GM19455 (cell line): ENCODE results near the gene WDR87.
A peak's percentile ranks its signal among the peaks of the same experiment; 100 is the strongest.

Experiments used
- ATAC-seq: cut with Tn5 transposase; IDR thresholded peaks from one replicate; pipeline ENCODE4 v1.9.1; 2021; ENCODE audit not compliant: unreplicated experiment

Gene WDR87

DNA sequence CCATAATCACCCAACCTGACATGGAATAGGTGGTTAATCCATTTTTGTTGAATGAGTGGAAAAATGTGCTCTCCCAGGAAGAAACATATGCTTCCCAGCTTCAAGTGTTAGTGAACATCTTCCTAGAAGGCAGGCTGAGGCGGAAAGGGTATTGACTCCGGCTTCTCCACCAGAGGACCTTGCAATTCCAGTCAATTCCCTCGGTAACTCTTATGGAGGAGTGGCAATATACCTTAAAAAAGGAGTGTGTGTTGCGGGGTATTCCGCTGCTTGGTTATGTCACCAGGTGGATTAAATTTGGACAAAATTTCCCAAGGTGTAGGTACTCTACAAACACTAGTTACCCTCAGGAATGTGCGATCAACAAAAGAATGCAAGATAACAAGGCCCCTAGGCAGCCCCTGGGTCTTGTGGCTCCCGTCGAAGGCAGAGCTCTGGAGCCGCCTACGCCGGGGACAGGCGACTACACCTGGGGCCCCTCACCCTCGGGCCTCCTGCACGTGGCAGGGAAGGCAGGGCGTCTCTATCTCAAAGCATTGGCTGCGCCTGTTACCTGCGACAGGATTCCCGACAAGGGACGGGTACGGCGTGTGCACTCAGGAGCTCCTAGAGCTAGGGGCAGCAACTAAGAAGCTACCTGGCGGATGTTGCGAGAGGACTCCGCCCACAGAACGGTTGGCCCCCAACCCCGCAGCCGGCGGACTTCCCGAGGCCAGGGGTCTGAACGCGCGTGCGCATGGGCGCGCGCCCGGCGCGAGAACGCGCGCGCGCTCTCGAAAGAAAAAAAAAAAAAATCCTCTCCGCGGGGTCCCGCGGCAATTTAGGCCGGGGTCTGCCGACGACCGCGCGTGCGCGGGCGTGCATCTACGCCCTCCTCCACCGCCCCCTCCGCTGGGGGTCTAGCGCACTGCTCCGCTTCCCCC lies at the start of gene WDR87:
WDR87 (minus strand) TSS at position 649 of the 923 bp plus-strand sequence. CDS start 8,355 bp downstream, outside the sequence.
- ATAC-seq: peak; percentile 28

DNA sequence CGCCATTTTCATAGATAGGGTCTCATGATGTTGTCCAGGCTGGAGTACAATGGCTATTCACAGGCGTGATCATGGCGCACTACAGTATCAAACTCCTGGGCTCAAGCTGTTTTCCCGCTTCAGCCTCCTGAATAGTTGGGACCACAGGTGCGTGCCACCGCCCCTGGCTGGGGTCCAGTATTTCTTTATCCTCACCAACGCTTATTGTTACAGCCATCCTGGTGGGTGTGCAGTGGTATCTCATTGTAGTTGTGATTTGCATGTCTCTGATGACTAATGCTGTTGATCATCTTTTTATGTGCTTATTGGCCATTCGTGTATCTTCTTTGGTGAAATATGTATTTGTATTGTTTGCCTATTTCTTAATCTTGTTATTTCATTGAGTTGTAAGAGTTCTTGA lies 49.6 kb upstream of the WDR87 start:
- ATAC-seq: no peak

DNA sequence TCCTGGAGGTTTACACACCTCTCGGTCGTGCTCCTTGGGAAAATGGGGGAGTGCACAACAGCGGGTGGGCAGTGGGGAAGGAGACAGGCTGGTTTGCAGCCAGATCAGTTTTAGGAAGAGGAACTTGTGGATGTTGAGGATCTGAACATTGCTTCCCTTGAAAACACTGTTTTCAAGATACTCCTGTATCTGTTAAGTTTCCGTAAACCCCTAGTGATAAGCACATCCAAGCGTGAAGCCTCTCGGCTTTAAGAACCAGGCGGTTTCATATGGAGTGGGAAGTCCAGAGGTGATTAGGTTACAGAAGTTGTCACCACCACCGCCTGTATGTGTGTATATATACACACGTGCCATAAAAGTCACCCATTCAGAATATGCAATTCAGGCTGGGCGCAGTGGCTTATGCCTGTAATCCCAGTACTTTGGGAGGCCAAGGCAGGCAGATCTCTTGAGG lies 48.1 kb upstream of the WDR87 start:
- ATAC-seq: no peak

DNA sequence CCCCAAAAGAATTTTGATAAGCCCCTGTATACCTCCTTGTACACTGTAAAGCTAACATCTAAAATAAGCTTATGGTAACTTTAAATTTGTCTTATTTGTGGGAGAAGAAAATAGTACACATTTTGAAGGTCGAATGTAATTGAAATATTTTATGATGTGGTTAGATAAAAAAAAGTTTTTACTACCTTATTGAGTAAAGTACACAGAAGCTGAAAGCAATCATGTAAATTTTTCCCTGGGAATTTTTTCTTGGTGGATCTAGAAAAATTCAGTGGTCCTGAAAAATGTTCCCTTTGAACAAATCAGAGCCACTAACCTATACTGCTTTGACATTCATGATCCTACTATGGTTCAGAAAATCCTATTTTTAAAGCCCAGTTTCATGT lies 47.5 kb upstream of the WDR87 start:
- no peak for ATAC-seq

DNA sequence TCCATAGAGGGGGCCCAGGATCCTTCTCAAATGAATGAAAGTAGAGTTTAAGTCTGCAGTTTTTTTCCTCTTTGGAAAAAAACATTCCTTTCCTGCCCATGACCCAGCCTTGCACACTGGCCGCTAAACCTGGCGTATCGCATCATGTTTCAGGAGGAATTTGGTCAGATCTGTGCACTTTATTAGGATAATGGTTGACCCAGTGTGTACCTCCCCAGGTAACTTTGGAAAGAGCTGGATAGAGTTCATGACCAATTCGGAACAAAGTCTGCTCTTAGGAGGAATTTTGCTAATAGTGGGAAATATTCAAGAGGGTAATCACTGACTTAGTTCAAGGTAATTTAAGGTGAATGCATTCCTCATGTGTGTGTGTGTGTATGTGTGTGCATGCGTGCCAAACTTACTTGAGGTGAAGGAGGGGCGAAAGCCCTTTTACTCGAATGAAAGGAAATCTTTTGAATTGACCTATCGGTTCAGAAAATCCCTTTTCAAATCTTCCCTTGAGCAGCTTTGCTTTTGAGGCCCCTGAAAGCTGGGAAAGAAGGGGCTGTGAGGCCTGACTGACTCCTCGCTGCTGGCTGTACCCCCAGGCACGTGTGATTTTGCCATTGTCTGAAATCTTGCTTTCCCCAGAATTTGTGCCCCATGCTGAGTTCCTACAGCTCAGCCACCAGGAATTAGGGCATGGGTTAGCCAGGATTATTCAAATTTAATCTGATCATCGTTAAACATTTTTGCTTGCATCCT lies 47.0 kb upstream of the WDR87 start:
- ATAC-seq: no peak

DNA sequence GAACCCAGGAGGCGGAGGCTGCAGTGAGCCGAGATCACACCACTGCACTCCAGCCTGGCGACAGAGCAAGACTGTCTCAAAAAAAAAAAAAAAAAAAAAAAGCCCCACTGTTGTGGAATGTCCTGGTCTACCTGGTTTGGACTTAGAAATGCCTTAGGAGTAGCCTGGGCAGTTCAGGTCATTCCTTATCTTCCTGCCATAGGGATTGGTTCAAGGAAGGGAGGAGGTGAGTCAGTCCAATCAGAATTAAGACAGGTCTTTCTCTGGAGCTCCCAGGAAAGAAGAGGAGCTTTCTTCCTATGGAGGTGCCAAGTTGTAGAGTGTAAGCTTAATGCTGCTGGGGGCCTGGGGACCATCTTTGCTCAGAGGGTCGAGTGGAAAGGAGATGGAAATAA lies 45.4 kb upstream of the WDR87 start:
- no peak for ATAC-seq

DNA sequence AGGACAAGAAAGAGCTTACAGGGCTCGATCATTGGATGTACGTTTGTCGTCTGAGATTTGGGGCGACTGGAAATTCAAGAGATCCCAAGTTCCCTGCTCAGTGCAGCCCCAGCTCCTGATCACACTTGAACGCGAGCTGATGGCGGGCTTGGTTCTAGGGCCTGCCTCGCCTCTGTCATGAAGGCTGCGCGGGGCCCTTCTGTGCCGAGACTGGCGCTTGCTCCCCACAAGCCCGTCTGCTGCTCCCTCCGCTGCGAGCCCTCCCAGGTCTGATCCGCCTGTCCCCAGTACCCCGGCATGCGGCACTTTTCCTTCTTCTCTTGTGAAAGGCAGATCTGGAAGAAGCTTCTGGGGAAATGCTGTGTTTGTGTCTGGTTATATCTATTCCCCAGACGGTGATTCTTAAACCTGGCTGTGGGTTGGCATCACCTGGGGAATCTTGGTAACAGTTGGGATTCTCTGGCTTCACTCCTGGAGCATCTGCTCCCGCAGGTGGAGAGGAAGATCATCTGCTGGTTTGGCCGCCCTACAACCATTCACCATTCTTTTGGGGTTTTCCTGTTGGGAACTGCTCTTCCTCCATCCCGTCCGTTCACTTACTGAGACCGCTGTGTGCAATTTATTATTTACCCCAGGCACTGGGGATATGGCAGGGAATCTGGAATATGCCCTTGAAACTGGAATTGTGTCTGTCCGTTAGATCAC lies 44.2 kb upstream of the WDR87 start:
- no peak for ATAC-seq

DNA sequence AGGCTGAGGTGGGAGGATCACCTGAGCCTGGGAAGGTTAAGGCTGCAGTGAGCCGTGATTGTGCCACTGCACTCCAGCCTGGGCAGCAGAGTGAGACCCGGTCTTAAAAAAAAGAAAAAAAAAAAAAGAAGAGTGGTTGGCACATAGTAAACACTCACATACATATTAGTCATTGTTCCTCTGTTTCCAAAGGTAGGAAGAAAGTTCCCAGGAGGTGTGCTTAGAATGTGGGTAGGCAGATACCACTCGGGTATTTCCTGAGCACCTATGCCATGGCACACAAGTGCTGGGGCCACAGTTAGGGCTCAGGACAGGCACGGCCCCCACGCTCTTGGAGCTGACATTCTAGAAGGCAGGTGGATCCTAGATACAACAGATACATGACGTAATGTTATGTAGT lies 42.0 kb upstream of the WDR87 start:
- no peak for ATAC-seq

DNA sequence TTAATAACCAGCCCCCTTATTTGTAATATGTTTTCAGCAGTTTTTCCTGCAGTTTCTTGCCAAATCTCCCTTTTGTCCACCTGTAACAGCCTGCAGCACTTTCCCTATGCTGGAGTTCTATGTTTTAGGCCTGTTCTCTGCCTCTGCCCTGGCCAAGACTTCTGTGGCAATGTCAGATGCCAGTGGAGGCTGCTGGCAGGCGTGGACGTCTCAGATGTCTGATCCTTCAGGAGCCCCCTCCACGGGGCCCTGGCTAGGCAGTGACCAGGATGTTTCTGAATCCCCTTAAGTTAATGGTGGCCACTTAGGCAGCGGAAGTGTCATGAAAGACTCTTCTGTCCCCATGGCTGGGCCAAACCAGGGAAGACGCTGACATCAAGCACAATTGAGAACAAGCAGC lies 41.4 kb upstream of the WDR87 start:
- no peak for ATAC-seq

DNA sequence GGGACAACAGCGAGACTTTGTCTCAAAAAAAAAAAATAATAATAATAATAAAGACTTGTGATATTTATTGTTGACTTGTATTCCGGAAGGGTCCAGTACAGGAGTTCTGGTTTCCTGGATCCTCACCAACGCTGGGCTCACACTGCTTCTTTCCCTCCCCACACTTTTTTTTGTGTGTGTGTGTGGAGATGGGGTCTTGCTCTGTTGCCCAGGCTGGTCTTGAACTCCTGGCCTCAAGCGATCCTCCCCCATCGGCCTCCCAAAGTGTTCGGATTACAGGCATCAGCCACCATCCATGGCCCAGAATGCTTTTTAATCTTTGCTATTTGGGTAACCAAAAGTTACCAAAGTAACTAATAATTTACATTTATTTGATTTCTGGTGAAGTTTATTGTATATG lies 39.7 kb upstream of the WDR87 start:
- no peak for ATAC-seq

DNA sequence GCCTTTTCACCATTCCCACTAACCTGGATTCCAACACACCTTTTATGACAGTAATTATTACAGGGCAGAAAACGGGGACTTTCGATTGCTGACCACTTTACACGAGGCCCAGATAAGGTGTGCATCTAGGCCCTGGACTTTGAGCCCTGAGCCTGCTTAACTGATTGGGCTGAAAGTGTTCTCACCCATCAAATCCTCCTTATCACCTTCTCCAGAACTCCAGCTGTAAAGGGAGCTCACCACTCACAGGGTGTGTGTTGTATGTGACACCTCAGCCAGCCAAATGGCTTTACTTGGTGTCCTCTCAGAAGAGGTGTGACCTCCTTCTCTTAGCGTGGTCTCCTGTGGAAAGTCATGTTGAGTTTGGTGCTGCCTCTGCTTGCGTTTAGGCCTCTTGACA lies 37.1 kb upstream of the WDR87 start:
- ATAC-seq: no peak

DNA sequence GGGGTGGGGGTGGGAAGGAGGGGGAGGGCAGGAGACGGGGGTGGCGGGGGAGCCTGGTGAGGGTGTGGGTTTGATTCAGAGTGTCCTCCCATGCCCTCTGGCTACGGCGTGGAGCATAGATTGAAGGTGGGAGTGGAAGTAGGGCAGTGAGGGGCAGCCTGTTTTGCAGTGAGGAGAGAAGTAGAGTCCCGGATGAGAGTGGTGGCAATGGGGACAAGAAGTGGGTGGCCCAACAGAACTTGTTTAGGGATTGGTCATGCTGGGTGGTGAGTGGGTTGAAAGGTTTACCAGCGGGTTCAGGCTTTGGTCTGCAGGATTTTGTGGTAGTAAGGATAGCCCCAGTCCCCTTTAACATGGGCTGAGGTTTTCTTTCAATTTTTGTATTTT lies 36.1 kb upstream of the WDR87 start:
- no peak for ATAC-seq

DNA sequence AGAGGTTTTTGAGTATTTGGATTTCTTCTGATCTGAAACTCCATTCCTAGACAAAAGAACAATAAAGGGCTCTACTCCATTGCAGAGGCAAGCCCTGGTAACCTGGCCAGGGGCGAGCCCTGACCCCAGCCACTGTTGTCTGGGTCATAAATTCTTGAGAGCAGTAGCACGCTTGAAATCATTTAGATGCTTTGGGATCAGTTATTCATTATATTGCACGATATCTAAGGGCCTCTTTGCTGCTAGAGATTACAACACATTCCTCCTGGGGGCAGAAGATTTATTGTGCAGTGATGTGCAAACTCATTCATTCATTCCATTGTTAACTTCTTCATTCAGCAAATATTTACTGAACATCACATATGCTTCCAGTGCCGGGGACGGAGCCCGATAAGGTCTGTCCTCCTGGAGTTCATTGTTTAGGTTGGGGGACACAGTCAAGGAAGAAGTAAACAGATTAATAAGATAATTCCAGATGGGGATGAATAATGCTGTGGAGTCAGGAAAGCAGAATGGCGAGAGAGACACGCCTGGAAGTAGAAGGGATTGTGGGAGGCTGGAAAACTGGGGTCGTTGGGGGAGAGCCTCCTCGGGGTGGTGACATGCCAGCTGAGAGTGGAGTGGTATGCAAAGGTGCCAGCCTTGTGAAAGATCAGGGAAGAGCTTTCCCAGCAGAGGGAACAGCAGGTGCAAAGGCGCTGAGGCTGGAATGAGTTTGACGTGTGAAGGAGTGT lies 35.6 kb upstream of the WDR87 start:
- ATAC-seq: no peak

DNA sequence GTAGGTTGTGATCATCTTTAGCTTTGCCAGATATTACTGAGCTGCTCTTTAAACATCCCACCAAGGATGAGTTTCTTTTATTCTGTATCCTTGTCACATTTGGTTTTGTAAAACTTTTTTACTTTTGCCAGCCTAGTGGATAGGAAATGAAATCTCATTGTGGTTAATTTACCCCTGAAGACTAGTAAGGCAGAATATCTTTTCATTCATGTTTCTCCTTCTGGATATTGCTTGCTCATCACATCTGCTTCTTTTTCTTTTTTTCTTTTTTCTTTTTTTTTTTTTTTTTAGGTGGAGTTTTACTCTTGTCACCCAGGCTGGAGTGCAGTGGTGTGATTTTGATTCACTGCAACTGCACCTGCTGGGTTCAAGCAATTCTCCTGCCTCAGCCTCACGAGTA lies 32.0 kb upstream of the WDR87 start:
- ATAC-seq: no peak

DNA sequence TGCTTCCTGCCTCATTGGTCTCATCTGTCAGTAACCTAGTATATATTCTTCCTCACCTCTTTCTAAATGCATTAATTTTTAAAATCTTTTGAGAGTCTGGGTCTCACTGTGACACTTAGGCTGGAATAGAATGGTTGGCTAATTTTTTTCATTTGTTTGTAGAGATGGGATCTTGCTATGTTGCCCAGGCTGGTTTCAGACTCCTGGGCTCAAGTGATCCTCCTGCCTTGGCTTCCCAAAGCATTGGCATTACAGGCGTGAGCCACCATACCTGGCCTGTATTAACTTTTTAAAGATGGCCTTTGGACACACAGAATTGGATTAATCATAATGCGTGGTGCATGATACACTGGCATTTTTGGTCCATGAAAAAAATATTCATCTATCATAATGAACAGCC lies 30.5 kb upstream of the WDR87 start:
- no peak for ATAC-seq

DNA sequence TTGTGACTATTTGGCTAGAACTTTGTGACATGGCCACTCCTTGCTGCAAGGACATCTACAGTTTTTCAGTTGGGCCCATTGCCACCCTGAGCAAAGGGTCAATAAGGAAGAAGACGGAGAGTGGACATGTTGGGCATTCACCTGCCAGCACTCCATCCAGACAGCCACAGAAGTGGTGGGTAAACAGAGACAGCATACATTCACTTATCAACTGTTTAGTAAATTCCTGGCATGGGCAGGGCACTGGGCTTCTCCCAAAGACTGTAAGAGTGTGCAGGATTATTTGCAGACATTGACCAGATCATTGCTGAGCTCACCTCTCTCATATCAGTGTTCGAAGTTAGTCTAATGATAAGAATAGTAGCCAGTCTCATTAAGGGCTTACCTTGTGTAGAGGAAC lies 29.8 kb upstream of the WDR87 start:
- no peak for ATAC-seq

DNA sequence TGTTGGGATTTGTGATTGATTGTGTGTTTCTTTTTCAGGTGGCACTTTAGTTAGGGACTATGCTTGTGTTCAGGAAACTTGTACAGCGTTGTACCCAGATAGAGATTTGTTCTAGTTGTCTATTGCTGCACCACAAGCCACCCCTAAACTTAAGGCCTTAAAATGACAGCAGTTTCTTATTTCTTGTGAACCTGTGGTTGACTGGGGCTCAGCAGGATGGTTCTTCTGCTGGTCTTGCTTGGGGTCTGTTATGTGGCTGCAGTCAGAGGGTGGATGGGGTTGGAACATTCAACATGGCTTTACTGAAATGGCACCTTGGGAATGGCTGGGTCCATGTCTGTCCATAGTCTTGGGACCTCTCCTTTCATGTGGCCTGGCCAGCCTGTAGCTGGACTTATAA lies 28.9 kb upstream of the WDR87 start:
- ATAC-seq: no peak

DNA sequence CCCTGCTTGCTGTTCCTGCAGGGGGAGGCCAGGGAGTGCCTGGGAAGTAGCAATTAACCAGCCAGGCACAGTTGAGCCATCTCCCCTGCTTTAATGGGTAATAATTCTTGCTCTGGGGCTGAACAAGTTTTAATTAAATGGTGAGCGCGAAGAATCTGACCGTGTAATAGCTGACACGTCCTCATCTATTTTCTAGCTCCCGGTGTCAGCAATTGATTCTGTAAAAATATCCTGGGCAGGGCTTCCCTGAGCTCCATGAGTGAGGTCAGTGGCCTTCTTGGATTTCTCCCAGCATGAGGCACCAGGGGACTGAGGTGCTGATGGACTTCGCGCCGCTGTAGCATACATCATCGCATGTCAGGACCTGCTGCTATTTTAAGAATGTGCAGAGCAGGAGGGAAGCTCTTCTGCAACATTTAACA lies 27.6 kb upstream of the WDR87 start:
- ATAC-seq: no peak

DNA sequence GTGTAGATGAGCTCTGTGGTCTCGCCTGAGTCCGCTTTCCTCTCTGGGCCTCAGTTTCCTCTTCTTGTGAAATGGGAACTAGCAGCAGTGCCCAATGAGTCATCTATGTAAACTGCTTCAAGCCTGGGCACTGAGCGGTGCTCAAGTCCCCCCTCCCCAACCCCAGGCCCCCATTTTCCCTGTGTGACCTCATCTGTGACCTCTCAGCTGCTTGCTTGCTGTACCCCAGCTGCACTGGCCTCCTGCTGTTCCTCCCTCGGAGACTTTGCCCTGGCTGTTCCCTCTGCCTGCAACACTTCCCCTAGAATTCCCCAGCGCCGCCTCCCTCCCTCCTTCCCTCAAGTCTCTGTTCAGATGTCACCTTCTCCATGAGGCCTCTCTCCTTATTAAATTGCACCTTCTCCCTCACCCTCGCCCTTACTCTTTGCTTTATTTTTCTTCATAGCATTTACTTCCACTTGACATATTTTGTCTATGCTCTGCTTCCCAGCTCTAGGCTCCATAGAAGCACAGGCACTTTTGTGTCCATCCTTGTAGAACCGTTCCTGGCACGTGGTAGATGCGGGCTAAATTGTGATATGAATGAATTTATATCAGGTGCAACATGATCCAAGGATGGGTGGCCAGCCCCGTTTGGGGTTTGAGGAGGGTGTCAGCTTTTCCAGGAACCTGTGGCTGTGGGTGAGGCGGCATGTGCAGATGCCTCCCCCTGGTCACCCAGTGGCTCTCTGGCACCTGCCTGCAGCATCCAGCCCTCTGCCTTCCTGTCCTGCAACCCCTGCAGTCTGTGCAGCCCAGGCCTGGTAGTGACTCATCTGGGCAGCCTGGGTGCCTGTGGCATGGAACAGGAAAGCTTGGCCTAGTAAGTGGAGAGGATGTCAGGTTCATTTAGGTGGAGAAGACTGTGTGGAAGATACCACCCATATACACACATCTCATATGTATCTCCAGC lies 26.9 kb upstream of the WDR87 start:
- ATAC-seq: no peak
